ENCODE results near the gene ZFP36L1.

GRCh38 chr14:68817506-68818212 is 24.8 kb upstream of the ZFP36L1 start:
- TF ChIP-seq POLR2AphosphoS5 (IDR thresholded peaks at IDR 0.05), result no peak
- TF ChIP-seq POLR2A (IDR thresholded peaks at IDR 0.05), result no peak
- TF ChIP-seq CTCF (IDR thresholded peaks at IDR 0.05), result no peak
